WERI-Rb-1 (cell line): ENCODE results near the gene ITPK1.
A peak's percentile ranks its signal among the peaks of the same experiment; 100 is the strongest.

Experiments used
- DNase-seq: peaks from one replicate; pipeline ENCODE4 v3.0.0-alpha.2; 2020
- H3K27ac ChIP-seq: fragments of 250-450 bp; sonication (Bioruptor Pico); 2 replicates; pipeline ENCODE4 v1.5.1; 2020; ENCODE audit warnings: mild to moderate bottlenecking, moderate library complexity
- H3K27me3 ChIP-seq: fragments of 250-450 bp; sonication (Bioruptor Pico); 2 replicates; pipeline ENCODE4 v1.5.1; 2021; ENCODE audit warnings: mild to moderate bottlenecking, low read depth, moderate library complexity; ENCODE audit not compliant: insufficient read depth, severe bottlenecking
- H3K36me3 ChIP-seq: fragments of 250-450 bp; sonication (Bioruptor Pico); 2 replicates; pipeline ENCODE4 v1.5.1; 2020; ENCODE audit warnings: mild to moderate bottlenecking, moderate library complexity
- H3K4me3 ChIP-seq: 2 replicates; pipeline ENCODE4 v1.5.1; 2011; ENCODE audit warnings: low read depth, mild to moderate bottlenecking, control low read depth, low read length
- H3K9me3 ChIP-seq: fragments of 250-450 bp; sonication (Bioruptor Pico); 2 replicates; pipeline ENCODE4 v1.5.1; 2021; ENCODE audit warnings: mild to moderate bottlenecking, moderate library complexity; ENCODE audit not compliant: severe bottlenecking
- CTCF ChIP-seq: IDR thresholded peaks from 2 replicates; pipeline ENCODE4 v1.5.1; 2011; ENCODE audit warnings: low read depth, mild to moderate bottlenecking, control low read depth, inconsistent platforms, low read length

The ITPK1 gene

GRCh38 chr14:93104961-93105360 lies 10.8 kb downstream of the ITPK1 start:
- Histone ChIP-seq H3K9me3 (no peaks in the 10 kb centered on the region), H3K36me3 (no peaks in the 10 kb centered on the region; the same call in 1 of the 2 replicates), H3K27me3 (no peaks in the 10 kb centered on the region), H3K27ac (no peak overlapping the region), H3K4me3 (no peak overlapping the region)
- no peak for DNase-seq
- peak; percentile 42; the same call in 1 of the 2 replicates for TF ChIP-seq CTCF

DNA sequence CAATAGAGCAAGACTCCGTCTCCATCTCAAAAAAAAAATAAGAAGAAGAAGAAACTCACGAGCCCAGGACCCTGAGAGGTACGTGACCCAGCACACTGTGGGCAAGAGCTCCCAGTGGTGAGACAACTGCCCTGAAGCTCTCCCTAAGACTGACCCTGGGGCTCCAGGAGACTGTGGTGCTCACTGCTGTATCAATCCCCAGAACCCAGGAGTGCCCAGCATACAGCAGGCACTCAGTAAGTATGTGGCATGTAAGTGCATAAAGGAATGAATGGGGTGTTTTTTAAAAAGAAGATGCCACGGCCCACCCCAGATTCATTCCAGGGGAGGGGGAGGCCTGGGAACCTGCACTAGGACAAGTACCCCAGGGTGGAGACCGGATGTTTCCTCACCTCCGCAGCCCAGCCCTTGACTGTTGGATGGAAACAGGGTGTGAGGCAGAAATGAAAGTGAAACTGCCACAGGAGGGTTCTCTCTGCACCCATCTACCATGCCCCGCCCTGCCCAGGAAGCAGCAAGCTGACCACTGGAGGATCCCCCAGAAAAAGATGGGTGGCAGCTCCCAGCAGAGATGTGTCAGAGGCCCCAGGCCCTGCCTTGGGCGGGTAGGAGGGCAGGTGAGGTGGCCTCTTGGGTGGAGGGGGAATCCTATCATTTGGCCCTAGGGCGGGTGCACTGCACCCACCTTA lies 12.2 kb downstream of the ITPK1 start:
- no peak for TF ChIP-seq CTCF
- Histone ChIP-seq H3K36me3 (no peaks in the 10 kb centered on the region), H3K4me3 (no peak overlapping the region), H3K27me3 (no peaks in the 10 kb centered on the region), H3K9me3 (no peaks in the 10 kb centered on the region), H3K27ac (no peak overlapping the region)
- no peak for DNase-seq

- Histone ChIP-seq H3K9me3 (no peaks in the 10 kb centered on the region), H3K27me3 (no peaks in the 10 kb centered on the region), H3K4me3 (no peak overlapping the region), H3K27ac (no peak overlapping the region), H3K36me3 (no peaks in the 10 kb centered on the region)
- TF ChIP-seq CTCF: no peak
- DNase-seq: no peak
Observed at GRCh38 chr14:93102141-93102540, 13.6 kb downstream of the ITPK1 start.

DNA sequence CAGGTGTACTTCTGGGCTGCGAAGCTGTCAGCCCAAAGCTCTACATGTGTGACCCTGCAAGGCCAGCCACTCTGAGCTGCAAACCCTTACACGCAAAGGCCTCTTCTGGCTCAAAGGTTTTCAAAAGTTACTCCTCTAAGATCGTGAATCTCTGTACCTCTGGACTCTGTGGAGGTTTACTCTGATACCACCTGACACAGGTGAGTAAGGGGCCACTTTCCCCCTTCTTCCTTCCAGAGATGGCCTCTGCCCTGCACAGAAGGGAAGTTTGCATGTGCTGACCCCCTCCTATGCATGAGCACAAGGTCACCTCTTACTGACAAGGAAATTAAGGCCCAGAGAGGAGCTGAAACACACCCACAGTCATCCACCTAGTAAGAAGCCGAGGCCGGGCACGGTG lies 14.5 kb downstream of the ITPK1 start:
- H3K27me3 ChIP-seq: no peaks in the 10 kb centered on the region

DNA sequence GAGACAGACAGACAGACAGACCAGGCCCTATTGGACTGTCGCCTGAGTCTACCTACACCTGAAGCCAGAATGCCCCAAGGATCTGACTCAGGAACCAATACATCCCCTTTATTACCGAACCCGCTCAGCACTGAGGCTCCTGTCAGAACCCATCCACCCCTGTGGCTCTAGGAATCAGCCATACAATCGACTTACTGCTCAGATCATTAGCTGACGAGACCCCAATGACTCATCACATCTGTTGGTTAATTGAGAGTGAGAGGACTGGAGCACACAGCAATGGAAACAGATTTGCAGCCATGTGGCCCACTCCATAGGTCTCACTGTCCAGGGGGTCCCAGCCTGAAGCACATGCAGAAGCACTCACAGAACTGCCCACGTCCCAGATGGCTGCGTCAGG lies 15.2 kb downstream of the ITPK1 start:
- peak; percentile 26 for DNase-seq
- no peak overlapping the region for H3K4me3 ChIP-seq
- no peaks in the 10 kb centered on the region for H3K36me3 ChIP-seq
- no peaks in the 10 kb centered on the region for H3K9me3 ChIP-seq
- peak overlapping the region; percentile 14; the same call in 1 of the 2 replicates for H3K27ac ChIP-seq
- no peaks in the 10 kb centered on the region for H3K27me3 ChIP-seq
- no peak for TF ChIP-seq CTCF

More for the DNA sequence above, 14.5 kb downstream of the ITPK1 start:
- no peak for TF ChIP-seq CTCF
- no peak for DNase-seq
- Histone ChIP-seq H3K9me3 (no peaks in the 10 kb centered on the region), H3K36me3 (no peaks in the 10 kb centered on the region), H3K4me3 (no peak overlapping the region), H3K27ac (no peak overlapping the region)

- H3K27ac ChIP-seq: peak overlapping the region; percentile 14; the same call in 1 of the 2 replicates
- no peaks in the 10 kb centered on the region for H3K9me3 ChIP-seq
- H3K4me3 ChIP-seq: no peak overlapping the region
- TF ChIP-seq CTCF: no peak
- no peaks in the 10 kb centered on the region for H3K27me3 ChIP-seq
- no peaks in the 10 kb centered on the region for H3K36me3 ChIP-seq
- peak; percentile 48 for DNase-seq
Observed at GRCh38 chr14:93100100-93100499, 15.6 kb downstream of the ITPK1 start.
